ENCODE results near the gene RPL32. TPM values are rescaled to one million over a fixed set of nuclear protein-coding genes. Genes with fewer than 3 reads are reported as not detected.

Gene RPL32
- total RNA-seq, 1 experiment from 2014 or later, result 1,643 TPM

DNA sequence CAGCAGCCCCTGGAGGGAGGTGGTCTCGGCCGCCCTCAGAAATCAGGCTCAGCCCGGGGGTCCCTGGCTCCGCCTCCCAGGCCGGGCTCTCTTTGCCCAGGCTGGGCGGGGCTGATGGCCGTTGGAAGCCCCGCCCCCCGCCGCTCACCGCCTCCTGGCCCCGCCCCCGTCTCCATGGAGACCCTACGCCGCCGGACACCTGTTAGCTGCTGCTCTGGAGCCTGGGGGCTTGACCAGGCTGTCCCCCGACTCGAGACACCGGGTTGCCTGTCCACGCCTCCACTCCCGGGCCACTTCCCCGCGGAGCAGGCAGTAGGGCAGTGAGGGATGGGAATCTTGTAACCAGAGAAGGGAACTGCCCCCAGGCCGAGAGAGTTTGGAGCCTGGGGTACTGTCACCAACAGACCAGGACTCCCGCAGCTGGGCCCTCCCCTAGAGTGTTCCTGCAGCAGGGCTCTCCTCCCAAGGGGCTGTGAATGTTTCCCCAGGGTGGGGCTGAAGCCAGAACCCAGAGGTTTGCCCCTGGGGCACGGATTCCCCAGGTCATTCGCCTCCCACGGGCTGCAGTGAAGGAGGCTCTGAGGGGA lies 27.8 kb upstream of the RPL32 start:
- Mint-ChIP-seq H3K4me3 (peak overlapping the region; percentile 87), H3K4me1 (peaks cover 4% of the 10 kb centered on the region), H3K27ac (no peak overlapping the region), H3K36me3 (peaks cover 4% of the 10 kb centered on the region), H3K27me3 (ENCODE audit: low read depth) (peaks cover 65% of the 10 kb centered on the region), H3K9me3 (peaks cover 9% of the 10 kb centered on the region)
- TF ChIP-seq SP1 (CRISPR knock-in tag; conservative IDR thresholded peaks at IDR 0.05) (0 out of 2 replicates have a peak, but pooled peaks have one; percentile 10), NR2C2 (CRISPR knock-in tag; IDR thresholded peaks at IDR 0.05) (no peak)
- CTCF ChIA-PET, result interaction anchor here (0.6 to 3.0 kb wide), 25 partner anchors 8 to 719 kb away, joined by 3 to 36 read pairs (median 4); partner anchors contain the start of gene CAND2
- ATAC-seq (peak; percentile 86), DNase-seq (ENCODE audit: low spot score) (peak; percentile 88)
- POLR2A ChIA-PET, result interaction anchor here (1.0 kb wide), 1 partner anchor 610 kb away, joined by 3 read pairs; no protein-coding TSS in a partner anchor

DNA sequence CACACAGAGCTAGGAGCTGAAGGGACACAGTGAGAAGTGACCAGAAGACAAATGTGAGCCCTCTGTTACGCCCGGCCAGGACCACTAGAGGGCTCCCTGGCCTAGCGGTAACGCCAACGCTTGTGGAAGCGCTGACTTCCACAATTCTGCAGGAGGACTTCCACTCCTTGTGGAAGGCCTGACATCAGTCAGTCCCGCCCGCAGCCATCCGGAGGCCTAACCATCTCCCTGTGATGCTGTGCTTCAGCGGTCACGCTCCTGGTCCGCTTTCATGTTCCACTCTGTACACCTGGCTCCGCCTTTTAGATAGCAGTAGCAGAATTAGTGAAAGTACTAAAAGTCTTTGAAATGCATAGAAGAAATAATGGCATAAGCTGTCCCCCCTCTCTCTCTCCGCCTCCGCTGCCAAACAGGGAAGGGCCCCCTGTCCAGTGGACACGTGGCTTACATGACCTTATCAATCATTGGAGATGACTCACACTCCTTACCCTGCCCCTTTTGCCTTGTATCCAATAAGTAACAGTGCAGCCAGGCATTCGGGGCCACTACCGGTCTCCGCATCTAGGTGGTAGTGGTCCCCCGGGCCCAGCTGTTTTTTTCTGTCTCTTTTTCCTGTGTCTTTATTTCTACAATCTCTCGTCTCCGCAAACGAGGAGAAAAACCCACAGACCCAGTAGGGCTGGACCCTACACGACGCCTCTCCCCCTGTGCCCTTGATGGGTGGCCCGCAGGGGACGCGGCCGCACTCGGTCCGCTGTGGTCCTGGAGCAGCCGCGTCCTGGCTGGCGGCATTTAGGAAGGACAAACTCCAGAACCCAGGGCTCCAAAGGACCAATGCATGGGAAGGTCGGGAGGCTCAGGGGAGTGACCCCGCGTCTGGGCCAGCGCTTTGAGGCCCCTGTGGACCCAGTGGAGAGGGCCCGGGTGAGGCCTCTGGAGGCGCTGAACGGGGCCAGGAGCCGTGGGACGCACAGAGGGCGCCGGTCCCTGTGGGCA lies 27.0 kb upstream of the RPL32 start:
- Mint-ChIP-seq H3K4me1 (peaks cover 4% of the 10 kb centered on the region), H3K27ac (peak overlapping the region; percentile 62; the same call in 1 of the 2 replicates)
- DNase-seq (ENCODE audit: low spot score), result peak; percentile 82
- TF ChIP-seq SP1 (CRISPR knock-in tag; conservative IDR thresholded peaks at IDR 0.05) (peak; percentile 43; the same call in 1 of the 2 replicates), TEAD1 (CRISPR knock-in tag; IDR thresholded peaks at IDR 0.05) (no peak), TCF7 (CRISPR knock-in tag; IDR thresholded peaks at IDR 0.05; ENCODE audit: low read depth) (no peak), FOXK1 (CRISPR knock-in tag; IDR thresholded peaks at IDR 0.05) (no peak), ZNF232 (CRISPR knock-in tag; IDR thresholded peaks at IDR 0.05) (no peak), ELF4 (CRISPR knock-in tag; IDR thresholded peaks at IDR 0.05; ENCODE audit: low read depth) (no peak), GABPB1 (CRISPR knock-in tag; IDR thresholded peaks at IDR 0.05) (no peak)
- TF ChIP-seq, protein P1, sequence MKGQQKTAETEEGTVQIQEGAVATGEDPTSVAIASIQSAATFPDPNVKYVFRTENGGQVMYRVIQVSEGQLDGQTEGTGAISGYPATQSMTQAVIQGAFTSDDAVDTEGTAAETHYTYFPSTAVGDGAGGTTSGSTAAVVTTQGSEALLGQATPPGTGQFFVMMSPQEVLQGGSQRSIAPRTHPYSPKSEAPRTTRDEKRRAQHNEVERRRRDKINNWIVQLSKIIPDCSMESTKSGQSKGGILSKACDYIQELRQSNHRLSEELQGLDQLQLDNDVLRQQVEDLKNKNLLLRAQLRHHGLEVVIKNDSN (CRISPR knock-in tag; IDR thresholded peaks at IDR 0.05), result no peak
- TF ChIP-seq, protein P2, sequence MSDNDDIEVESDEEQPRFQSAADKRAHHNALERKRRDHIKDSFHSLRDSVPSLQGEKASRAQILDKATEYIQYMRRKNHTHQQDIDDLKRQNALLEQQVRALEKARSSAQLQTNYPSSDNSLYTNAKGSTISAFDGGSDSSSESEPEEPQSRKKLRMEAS (CRISPR knock-in tag; IDR thresholded peaks at IDR 0.05), result 0 out of 2 replicates have a peak, but pooled peaks have one; percentile 31
- TF ChIP-seq, protein P3, sequence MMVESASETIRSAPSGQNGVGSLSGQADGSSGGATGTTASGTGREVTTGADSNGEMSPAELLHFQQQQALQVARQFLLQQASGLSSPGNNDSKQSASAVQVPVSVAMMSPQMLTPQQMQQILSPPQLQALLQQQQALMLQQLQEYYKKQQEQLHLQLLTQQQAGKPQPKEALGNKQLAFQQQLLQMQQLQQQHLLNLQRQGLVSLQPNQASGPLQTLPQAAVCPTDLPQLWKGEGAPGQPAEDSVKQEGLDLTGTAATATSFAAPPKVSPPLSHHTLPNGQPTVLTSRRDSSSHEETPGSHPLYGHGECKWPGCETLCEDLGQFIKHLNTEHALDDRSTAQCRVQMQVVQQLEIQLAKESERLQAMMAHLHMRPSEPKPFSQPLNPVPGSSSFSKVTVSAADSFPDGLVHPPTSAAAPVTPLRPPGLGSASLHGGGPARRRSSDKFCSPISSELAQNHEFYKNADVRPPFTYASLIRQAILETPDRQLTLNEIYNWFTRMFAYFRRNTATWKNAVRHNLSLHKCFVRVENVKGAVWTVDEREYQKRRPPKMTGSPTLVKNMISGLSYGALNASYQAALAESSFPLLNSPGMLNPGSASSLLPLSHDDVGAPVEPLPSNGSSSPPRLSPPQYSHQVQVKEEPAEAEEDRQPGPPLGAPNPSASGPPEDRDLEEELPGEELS (CRISPR knock-in tag; IDR thresholded peaks at IDR 0.05), result no peak
- TF ChIP-seq, protein P4, sequence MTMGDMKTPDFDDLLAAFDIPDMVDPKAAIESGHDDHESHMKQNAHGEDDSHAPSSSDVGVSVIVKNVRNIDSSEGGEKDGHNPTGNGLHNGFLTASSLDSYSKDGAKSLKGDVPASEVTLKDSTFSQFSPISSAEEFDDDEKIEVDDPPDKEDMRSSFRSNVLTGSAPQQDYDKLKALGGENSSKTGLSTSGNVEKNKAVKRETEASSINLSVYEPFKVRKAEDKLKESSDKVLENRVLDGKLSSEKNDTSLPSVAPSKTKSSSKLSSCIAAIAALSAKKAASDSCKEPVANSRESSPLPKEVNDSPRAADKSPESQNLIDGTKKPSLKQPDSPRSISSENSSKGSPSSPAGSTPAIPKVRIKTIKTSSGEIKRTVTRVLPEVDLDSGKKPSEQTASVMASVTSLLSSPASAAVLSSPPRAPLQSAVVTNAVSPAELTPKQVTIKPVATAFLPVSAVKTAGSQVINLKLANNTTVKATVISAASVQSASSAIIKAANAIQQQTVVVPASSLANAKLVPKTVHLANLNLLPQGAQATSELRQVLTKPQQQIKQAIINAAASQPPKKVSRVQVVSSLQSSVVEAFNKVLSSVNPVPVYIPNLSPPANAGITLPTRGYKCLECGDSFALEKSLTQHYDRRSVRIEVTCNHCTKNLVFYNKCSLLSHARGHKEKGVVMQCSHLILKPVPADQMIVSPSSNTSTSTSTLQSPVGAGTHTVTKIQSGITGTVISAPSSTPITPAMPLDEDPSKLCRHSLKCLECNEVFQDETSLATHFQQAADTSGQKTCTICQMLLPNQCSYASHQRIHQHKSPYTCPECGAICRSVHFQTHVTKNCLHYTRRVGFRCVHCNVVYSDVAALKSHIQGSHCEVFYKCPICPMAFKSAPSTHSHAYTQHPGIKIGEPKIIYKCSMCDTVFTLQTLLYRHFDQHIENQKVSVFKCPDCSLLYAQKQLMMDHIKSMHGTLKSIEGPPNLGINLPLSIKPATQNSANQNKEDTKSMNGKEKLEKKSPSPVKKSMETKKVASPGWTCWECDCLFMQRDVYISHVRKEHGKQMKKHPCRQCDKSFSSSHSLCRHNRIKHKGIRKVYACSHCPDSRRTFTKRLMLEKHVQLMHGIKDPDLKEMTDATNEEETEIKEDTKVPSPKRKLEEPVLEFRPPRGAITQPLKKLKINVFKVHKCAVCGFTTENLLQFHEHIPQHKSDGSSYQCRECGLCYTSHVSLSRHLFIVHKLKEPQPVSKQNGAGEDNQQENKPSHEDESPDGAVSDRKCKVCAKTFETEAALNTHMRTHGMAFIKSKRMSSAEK (CRISPR knock-in tag; IDR thresholded peaks at IDR 0.05; ENCODE audit: borderline replicate concordance), result no peak
- TF ChIP-seq, protein P5, sequence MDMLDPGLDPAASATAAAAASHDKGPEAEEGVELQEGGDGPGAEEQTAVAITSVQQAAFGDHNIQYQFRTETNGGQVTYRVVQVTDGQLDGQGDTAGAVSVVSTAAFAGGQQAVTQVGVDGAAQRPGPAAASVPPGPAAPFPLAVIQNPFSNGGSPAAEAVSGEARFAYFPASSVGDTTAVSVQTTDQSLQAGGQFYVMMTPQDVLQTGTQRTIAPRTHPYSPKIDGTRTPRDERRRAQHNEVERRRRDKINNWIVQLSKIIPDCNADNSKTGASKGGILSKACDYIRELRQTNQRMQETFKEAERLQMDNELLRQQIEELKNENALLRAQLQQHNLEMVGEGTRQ (CRISPR knock-in tag; IDR thresholded peaks at IDR 0.05), result peak; percentile 61
- TF ChIP-seq, protein P6, sequence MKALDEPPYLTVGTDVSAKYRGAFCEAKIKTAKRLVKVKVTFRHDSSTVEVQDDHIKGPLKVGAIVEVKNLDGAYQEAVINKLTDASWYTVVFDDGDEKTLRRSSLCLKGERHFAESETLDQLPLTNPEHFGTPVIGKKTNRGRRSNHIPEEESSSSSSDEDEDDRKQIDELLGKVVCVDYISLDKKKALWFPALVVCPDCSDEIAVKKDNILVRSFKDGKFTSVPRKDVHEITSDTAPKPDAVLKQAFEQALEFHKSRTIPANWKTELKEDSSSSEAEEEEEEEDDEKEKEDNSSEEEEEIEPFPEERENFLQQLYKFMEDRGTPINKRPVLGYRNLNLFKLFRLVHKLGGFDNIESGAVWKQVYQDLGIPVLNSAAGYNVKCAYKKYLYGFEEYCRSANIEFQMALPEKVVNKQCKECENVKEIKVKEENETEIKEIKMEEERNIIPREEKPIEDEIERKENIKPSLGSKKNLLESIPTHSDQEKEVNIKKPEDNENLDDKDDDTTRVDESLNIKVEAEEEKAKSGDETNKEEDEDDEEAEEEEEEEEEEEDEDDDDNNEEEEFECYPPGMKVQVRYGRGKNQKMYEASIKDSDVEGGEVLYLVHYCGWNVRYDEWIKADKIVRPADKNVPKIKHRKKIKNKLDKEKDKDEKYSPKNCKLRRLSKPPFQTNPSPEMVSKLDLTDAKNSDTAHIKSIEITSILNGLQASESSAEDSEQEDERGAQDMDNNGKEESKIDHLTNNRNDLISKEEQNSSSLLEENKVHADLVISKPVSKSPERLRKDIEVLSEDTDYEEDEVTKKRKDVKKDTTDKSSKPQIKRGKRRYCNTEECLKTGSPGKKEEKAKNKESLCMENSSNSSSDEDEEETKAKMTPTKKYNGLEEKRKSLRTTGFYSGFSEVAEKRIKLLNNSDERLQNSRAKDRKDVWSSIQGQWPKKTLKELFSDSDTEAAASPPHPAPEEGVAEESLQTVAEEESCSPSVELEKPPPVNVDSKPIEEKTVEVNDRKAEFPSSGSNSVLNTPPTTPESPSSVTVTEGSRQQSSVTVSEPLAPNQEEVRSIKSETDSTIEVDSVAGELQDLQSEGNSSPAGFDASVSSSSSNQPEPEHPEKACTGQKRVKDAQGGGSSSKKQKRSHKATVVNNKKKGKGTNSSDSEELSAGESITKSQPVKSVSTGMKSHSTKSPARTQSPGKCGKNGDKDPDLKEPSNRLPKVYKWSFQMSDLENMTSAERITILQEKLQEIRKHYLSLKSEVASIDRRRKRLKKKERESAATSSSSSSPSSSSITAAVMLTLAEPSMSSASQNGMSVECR (CRISPR knock-in tag; IDR thresholded peaks at IDR 0.05; ENCODE audit: borderline replicate concordance), result 0 out of 2 replicates have a peak, but pooled peaks have one; percentile 36

More for the DNA sequence above, 27.0 kb upstream of the RPL32 start:
- Mint-ChIP-seq H3K36me3 (peaks cover 4% of the 10 kb centered on the region), H3K27me3 (ENCODE audit: low read depth) (peaks cover 57% of the 10 kb centered on the region), H3K4me3 (peak overlapping the region; percentile 87), H3K9me3 (peaks cover 9% of the 10 kb centered on the region)
- ChIA-PET POLR2A (interaction anchor here (0.6 to 1.0 kb wide), 2 partner anchors 13 to 611 kb away, joined by 3 to 5 read pairs; no protein-coding TSS in a partner anchor), CTCF (interaction anchor here (0.6 to 3.0 kb wide), 41 partner anchors 8 to 758 kb away, joined by 3 to 36 read pairs (median 4); partner anchors contain the start of genes CAND2 and RPL32)
- peak; percentile 70 for ATAC-seq
